K562 (cell line): ENCODE measurements around the gene ATXN7L1. TPM values are rescaled to one million over a fixed set of nuclear protein-coding genes. Genes with fewer than 3 reads are reported as not detected.

Experiments used
- ATAC-seq: fragments of 200-7000 bp; cut with Tn5 transposase; 3 replicates; pipeline ENCODE4 v1.9.1; 2020; ENCODE audit warnings: moderate library complexity
- BruUV-seq: library from RNA; stranded (reverse); fragments of 400-500 nt; replicated peaks from 2 replicates; lab custom pipeline; 2021; lab: Mats Ljungman, UMichigan
- CTCF ChIA-PET: fragments of 300-600 bp; formaldehyde crosslinking; extraction: SDS; loops from one replicate; lab custom pipeline; 2021; ENCODE audit warnings: low intra/inter-chr PET ratio; lab: Yijun Ruan, JAX
- POLR2A ChIA-PET: fragments of 300-600, 350-650 bp; sonication (Branson Sonifier 250); formaldehyde crosslinking; extraction: SDS; loops from one replicate; lab custom pipeline; 2021; ENCODE audit warnings: antibody characterized with exemption, inconsistent platforms; lab: Yijun Ruan, JAX
- DNase-seq, 4 experiments: peaks; one replicate each; pipeline versions ENCODE4 v3.0.0 to v3.0.0-alpha.2; 2011 to 2018; ENCODE audit warnings: low spot score in 3 of 4, mixed read lengths in 3 of 4; ENCODE audit errors: extremely low read depth in 1 of 4
- FAIRE-seq: peaks from 2 replicates; lab custom pipeline; 2011; peaks lifted over from hg19 to GRCh38; lab: Jason Lieb, UNC
- H2AFZ ChIP-seq: 2 replicates; pipeline ENCODE4 v1.6.0; 2011; ENCODE audit warnings: low read depth, low read length, control low read depth, inconsistent platforms
- H3K27ac ChIP-seq: fragments of 200-600 bp; 3 replicates; pipeline ENCODE4 v1.8.0; 2011; ENCODE audit warnings: low read depth, mild to moderate bottlenecking, control low read depth, inconsistent platforms, low read length, moderate library complexity, mixed read lengths; ENCODE audit errors: extremely low read depth
- H3K27me3 ChIP-seq, 2 experiments: fragments of 300-600 bp in 1 of 2; 2 replicates in 1 of 2; 3 replicates in 1 of 2; pipeline versions ENCODE4 v1.6.0 to v1.8.0; 2011; ENCODE audit warnings: inconsistent platforms in 2 of 2, low read length in 2 of 2, mild to moderate bottlenecking in 1 of 2, mixed read lengths in 1 of 2, moderate library complexity in 1 of 2; ENCODE audit not compliant: control insufficient read depth in 2 of 2, insufficient read depth in 2 of 2
- H3K36me3 ChIP-seq: fragments of 300-600 bp; 3 replicates; pipeline ENCODE4 v1.8.0; 2011; ENCODE audit warnings: mild to moderate bottlenecking, low read length, inconsistent platforms; ENCODE audit not compliant: control insufficient read depth, insufficient read depth
- H3K4me1 ChIP-seq, 2 experiments: fragments of 200-600 bp in 1 of 2; replicated peaks in 1 of 2; 2 replicates in 1 of 2; 3 replicates in 1 of 2; pipeline versions ENCODE4 v1.5.1 to v1.8.0; 2011; ENCODE audit warnings: inconsistent platforms in 2 of 2, low read length in 2 of 2, mild to moderate bottlenecking in 1 of 2, mixed read lengths in 1 of 2, moderate library complexity in 1 of 2; ENCODE audit not compliant: control insufficient read depth in 2 of 2, insufficient read depth in 2 of 2
- H3K4me2 ChIP-seq: 2 replicates; pipeline ENCODE4 v1.6.1; 2011; ENCODE audit warnings: low read length, control low read depth, inconsistent platforms, mixed read lengths; ENCODE audit not compliant: insufficient read depth
- H3K4me3 ChIP-seq: fragments of 200-600 bp; sonication (generic), shearing (Covaris generic); 2 replicates; pipeline ENCODE4 v1.5.1; 2016; ENCODE audit warnings: control low read depth, inconsistent platforms
- H3K79me2 ChIP-seq: fragments of 200-600 bp; 3 replicates; pipeline ENCODE4 v1.8.0; 2011; ENCODE audit warnings: low read length, inconsistent platforms; ENCODE audit not compliant: control insufficient read depth, insufficient read depth
- H3K9ac ChIP-seq, 2 experiments: 2 replicates each; pipeline versions ENCODE4 v1.6.0 to v1.6.1; 2011; ENCODE audit warnings: low read depth in 2 of 2, low read length in 2 of 2, control low read depth in 1 of 2, inconsistent platforms in 1 of 2, mild to moderate bottlenecking in 1 of 2, mixed read lengths in 1 of 2; ENCODE audit not compliant: insufficient read depth in 1 of 2
- H3K9me1 ChIP-seq: one replicate; pipeline ENCODE4 v1.6.0; 2011; ENCODE audit warnings: inconsistent platforms, mild to moderate bottlenecking, low read length, moderate library complexity; ENCODE audit not compliant: control insufficient read depth, insufficient read depth
- H3K9me3 ChIP-seq: replicated peaks from 2 replicates; pipeline ENCODE4 v1.5.1; 2011; ENCODE audit warnings: low read depth, low read length, inconsistent platforms; ENCODE audit not compliant: control insufficient read depth, insufficient read depth
- H4K20me1 ChIP-seq: replicated peaks from 2 replicates; pipeline ENCODE4 v1.6.1; 2011; ENCODE audit warnings: low read length, inconsistent platforms, mixed read lengths; ENCODE audit not compliant: control insufficient read depth, insufficient read depth
- ADNP ChIP-seq: fragments of 200-800 bp; sonication (Bioruptor generic); IDR thresholded peaks from 2 replicates; pipeline ENCODE4 v1.6.1; 2016; ENCODE audit warnings: missing genetic modification characterization, missing compliant biosample characterization
- CBFA2T2 ChIP-seq: fragments of 450-650 bp; conservative IDR thresholded peaks from 2 replicates; pipeline ENCODE4 v1.6.1; 2017; ENCODE audit warnings: mild to moderate bottlenecking
- FOXJ2 ChIP-seq: fragments of 200-800 bp; sonication (Bioruptor generic); IDR thresholded peaks from 2 replicates; pipeline ENCODE4 v1.6.1; 2016; ENCODE audit warnings: missing genetic modification characterization, missing compliant biosample characterization
- FOXK2 ChIP-seq, 2 experiments: fragments of 450-650 bp; IDR thresholded peaks in 1 of 2; conservative IDR thresholded peaks in 1 of 2; 2 replicates each; pipeline ENCODE4 v1.6.1; 2016; ENCODE audit warnings: low read depth in 2 of 2, mild to moderate bottlenecking in 1 of 2
- HDAC2 ChIP-seq: fragments of 450-650 bp; IDR thresholded peaks from 2 replicates; pipeline ENCODE4 v1.6.1; 2016; ENCODE audit warnings: mild to moderate bottlenecking
- MGA ChIP-seq: fragments of 450-650 bp; IDR thresholded peaks from 2 replicates; pipeline ENCODE4 v1.6.1; 2016; ENCODE audit warnings: mild to moderate bottlenecking, moderate library complexity
- ZBED1 ChIP-seq: IDR thresholded peaks from 2 replicates; pipeline ENCODE4 v1.6.1; 2014
- ZNF217 ChIP-seq: sonication (generic); formaldehyde crosslinking; IDR thresholded peaks from 2 replicates; pipeline ENCODE4 v1.8.0; 2022; ENCODE audit warnings: mild to moderate bottlenecking, missing genetic modification reagents
- ZNF311 ChIP-seq: fragments of 250-450 bp; sonication (Bioruptor Pico); IDR thresholded peaks from 2 replicates; pipeline ENCODE4 v1.4.0; 2020; ENCODE audit warnings: mild to moderate bottlenecking, moderate library complexity
- ZNF57 ChIP-seq: fragments of 450-650 bp; formaldehyde crosslinking; IDR thresholded peaks from 2 replicates; pipeline ENCODE4 v1.4.0; 2020; ENCODE audit warnings: mild to moderate bottlenecking, moderate library complexity
- WGBS: fragments of 100-300 bp; shearing (Covaris generic); methylation state at CpG from one replicate; pipeline ENCODE4 v1.1.6; 2016; ENCODE audit warnings: low coverage, mixed read lengths; ENCODE audit not compliant: insufficient coverage; ENCODE audit errors: missing lambda C conversion rate; 5-methylcytosine and 5-hydroxymethylcytosine counted together
- in situ Hi-C: fragments of 300-500 bp; cut with MboI; formaldehyde crosslinking; loops from 4 replicates; pipeline ENCODE4 v1.15.0; 2018; ENCODE audit warnings: inconsistent platforms, mixed read lengths
- intact Hi-C: fragments of 100-400 bp; cut with micrococcal nuclease; formaldehyde crosslinking; loops from 2 replicates; pipeline ENCODE4 v1.14.2; 2022
- polyA plus RNA-seq, 8 experiments: library from polyadenylated mRNA; depleted of rRNA in 4 of 8; stranded (reverse) in 5 of 8; unstranded in 3 of 8; fragments of >200 nt; fragmentation: Nextera tagmentation in 2 of 8; fragmentation: Illumina TruSeq in 1 of 8; extraction: Ambion mirVana in 2 of 8; extraction: Trizol in 1 of 8; gene quantifications; 2 replicates each; pipeline versions ENCODE4 v1.2.1 to v1.2.3, GENCODE V29; 2011 to 2014; ENCODE audit warnings: inconsistent platforms in 1 of 8, missing spikeins in 1 of 8
- total RNA-seq, 7 experiments: library from RNA; depleted of rRNA in 6 of 7; stranded (reverse); fragments of >200 nt in 6 of 7; fragmentation: Illumina TruSeq in 2 of 7; extraction: Trizol in 2 of 7; gene quantifications; 2 replicates each; pipeline versions ENCODE4 v1.2.1 to v1.2.3, GENCODE V29; 2011 to 2021; ENCODE audit warnings: low replicate concordance in 1 of 7

The ATXN7L1 gene
- total and polyA plus RNA-seq, 9 of the 15 experiments (the other 6 are each of a cell fraction or from before 2014, with no cell fraction given): 6.6 to 13.7 (median 10.7) TPM

DNA sequence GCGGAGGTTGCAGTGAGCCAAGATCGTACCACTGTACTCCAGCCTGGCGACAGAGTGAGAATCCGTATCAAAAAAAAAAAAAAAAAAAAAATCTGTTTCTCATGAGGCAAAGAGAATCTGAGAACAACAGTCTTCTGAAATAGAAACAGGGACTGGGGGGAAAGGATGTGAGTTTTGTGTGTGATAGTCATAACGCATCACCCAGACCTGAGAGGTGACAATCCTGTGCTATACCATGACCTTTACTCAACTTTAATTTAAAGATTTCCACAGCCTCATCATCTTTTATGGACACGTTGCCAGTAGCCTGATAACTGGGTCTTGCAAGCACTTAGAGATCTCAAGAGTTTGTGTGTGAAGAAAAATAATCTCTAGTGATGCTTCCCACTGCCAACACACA lies 2.3 kb downstream of the ATXN7L1 start:
- Histone ChIP-seq H3K9me3 (no peaks in the 10 kb centered on the region), H3K27me3 (peaks cover 22% of the 10 kb centered on the region in 2 experiments), H3K4me3 (no peak overlapping the region), H3K9ac (no peak overlapping the region), H3K4me2 (no peak overlapping the region), H2AFZ (no peak overlapping the region), H3K27ac (no peak overlapping the region), H3K36me3 (no peaks in the 10 kb centered on the region), H4K20me1 (no peaks in the 10 kb centered on the region), H3K9me1 (no peaks in the 10 kb centered on the region), H3K4me1 (peaks cover 7 to 14% of the 10 kb centered on the region in 2 experiments; a peak in 4 of 5 replicates), H3K79me2 (peaks cover 4% of the 10 kb centered on the region; the same call in 2 of the 3 replicates)
- in situ Hi-C loops (no loop called here), intact Hi-C loops (no loop called here)
- FAIRE-seq (no peak), DNase-seq (no peak), ATAC-seq (no peak)
- 74% methylated on average over 5 of the region's 6 CpGs for WGBS
- BruUV-seq: no TSS peak
- ChIA-PET POLR2A (no interaction called here), CTCF (interaction anchor here (0.6 kb wide), 1 partner anchor 243 kb away, joined by 4 read pairs; no protein-coding TSS in a partner anchor)
- no peak for TF ChIP-seq MGA
- no peak for TF ChIP-seq CBFA2T2
- TF ChIP-seq FOXJ2 (tag): no peak
- TF ChIP-seq ZNF311 (CRISPR knock-in tag): no peak
- no peak for TF ChIP-seq ZNF217
- no peak for TF ChIP-seq FOXK2 (conservative IDR thresholded peaks at IDR 0.05 in 1 of 2, IDR thresholded peaks at IDR 0.05 in 1 of 2; ENCODE audit: low read depth in 2 of 2)
- no peak for TF ChIP-seq ADNP (tag)
- TF ChIP-seq HDAC2: no peak
- TF ChIP-seq ZNF57 (CRISPR knock-in tag): no peak
- no peak for TF ChIP-seq ZBED1
